Uterus (tissue), 2 donors: ENCODE results near the gene SMAD6.

ENCODE experiments used
- POLR2A ChIP-seq, 2 donors: fragments of 450-650 bp; IDR thresholded peaks; one replicate each; pipeline ENCODE4 v1.6.1; 2016; ENCODE audit warnings: antibody characterized with exemption in 2 of 2, mild to moderate bottlenecking in 1 of 2, moderate library complexity in 1 of 2
- TF ChIP-seq, protein P1 (sequence below), 4 experiments: fragments of 200-600 bp in 2 of 4; fragments of 450-650 bp in 2 of 4; sonication (generic) in 2 of 4; IDR thresholded peaks; one replicate each; pipeline ENCODE4 v1.5.1; 2016 to 2019; ENCODE audit warnings: antibody characterized with exemption in 4 of 4, mild to moderate bottlenecking in 2 of 4, moderate library complexity in 1 of 4

GRCh38 chr15:66706840-66707239 is 4.8 kb downstream of the SMAD6 start:
- TF ChIP-seq, protein P1, sequence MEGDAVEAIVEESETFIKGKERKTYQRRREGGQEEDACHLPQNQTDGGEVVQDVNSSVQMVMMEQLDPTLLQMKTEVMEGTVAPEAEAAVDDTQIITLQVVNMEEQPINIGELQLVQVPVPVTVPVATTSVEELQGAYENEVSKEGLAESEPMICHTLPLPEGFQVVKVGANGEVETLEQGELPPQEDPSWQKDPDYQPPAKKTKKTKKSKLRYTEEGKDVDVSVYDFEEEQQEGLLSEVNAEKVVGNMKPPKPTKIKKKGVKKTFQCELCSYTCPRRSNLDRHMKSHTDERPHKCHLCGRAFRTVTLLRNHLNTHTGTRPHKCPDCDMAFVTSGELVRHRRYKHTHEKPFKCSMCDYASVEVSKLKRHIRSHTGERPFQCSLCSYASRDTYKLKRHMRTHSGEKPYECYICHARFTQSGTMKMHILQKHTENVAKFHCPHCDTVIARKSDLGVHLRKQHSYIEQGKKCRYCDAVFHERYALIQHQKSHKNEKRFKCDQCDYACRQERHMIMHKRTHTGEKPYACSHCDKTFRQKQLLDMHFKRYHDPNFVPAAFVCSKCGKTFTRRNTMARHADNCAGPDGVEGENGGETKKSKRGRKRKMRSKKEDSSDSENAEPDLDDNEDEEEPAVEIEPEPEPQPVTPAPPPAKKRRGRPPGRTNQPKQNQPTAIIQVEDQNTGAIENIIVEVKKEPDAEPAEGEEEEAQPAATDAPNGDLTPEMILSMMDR (IDR thresholded peaks at IDR 0.05) = no peak
- no peak for TF ChIP-seq POLR2A (IDR thresholded peaks at IDR 0.05)
